HCT116 (cell line): ENCODE data around the gene ACTN1. TPM values are rescaled to one million over a fixed set of nuclear protein-coding genes. Genes with fewer than 3 reads are reported as not detected.

ENCODE experiments used
- ATAC-seq: fragments of 200-7000 bp; cut with Tn5 transposase; 2 replicates; pipeline ENCODE4 v1.9.1; 2020; ENCODE audit warnings: mild to moderate bottlenecking, moderate library complexity
- BruUV-seq: library from RNA; stranded (reverse); fragments of 400-500 nt; replicated peaks from 2 replicates; lab custom pipeline; 2021; lab: Mats Ljungman, UMichigan
- CTCF ChIA-PET: fragments of 300-600 bp; sonication (Branson Sonifier 250); formaldehyde crosslinking; loops from one replicate; lab custom pipeline; 2021; ENCODE audit warnings: antibody characterized with exemption; lab: Charles Lee
- POLR2A ChIA-PET: fragments of 300-600, 350-600 bp; sonication (Branson Sonifier 250); formaldehyde crosslinking; loops from one replicate; lab custom pipeline; 2021; ENCODE audit warnings: antibody characterized with exemption; lab: Charles Lee
- RAD21 ChIA-PET, 2 experiments: fragments of 300-600 bp; sonication (Branson Sonifier 250); formaldehyde crosslinking; loops; one replicate each; lab custom pipeline; 2023; ENCODE audit warnings: low total read pairs in 2 of 2; ENCODE audit not compliant: uncharacterized antibody in 2 of 2, unreplicated experiment in 2 of 2, low non-redundant PET in 1 of 2; lab: Charles Lee
- DNase-seq: peaks from one replicate; pipeline ENCODE4 v3.0.0-alpha.2; 2010; ENCODE audit warnings: low read depth, low spot score
- H2AFZ ChIP-seq: fragments of 200-600 bp; shearing (Covaris generic), sonication (generic); 2 replicates; pipeline ENCODE4 v1.6.1; 2017; ENCODE audit warnings: low read depth, mixed run types, mixed read lengths, antibody characterized with exemption, low read length; ENCODE audit not compliant: poor library complexity, severe bottlenecking
- H3K27ac ChIP-seq: 2 replicates; pipeline ENCODE4 v1.5.1; 2012; ENCODE audit warnings: low read depth, low read length
- H3K27me3 ChIP-seq: fragments of 200-600 bp; sonication (generic); 2 replicates; pipeline ENCODE4 v1.6.1; 2016; ENCODE audit warnings: mixed run types, low read length, mixed read lengths; ENCODE audit not compliant: insufficient read depth
- H3K36me3 ChIP-seq, 2 experiments: fragments of 200-500 bp in 1 of 2; fragments of 200-600 bp in 1 of 2; sonication (Bioruptor generic) in 1 of 2; sonication (generic) in 1 of 2; 2 replicates each; pipeline versions ENCODE4 v1.5.1 to v1.6.1; 2014 to 2016; ENCODE audit warnings: low read length in 2 of 2, inconsistent platforms in 1 of 2, mixed read lengths in 1 of 2, mixed run types in 1 of 2; ENCODE audit not compliant: insufficient read depth in 2 of 2, control insufficient read depth in 1 of 2
- H3K4me1 ChIP-seq, 2 experiments: fragments of 200-600 bp in 1 of 2; sonication (generic) in 1 of 2; 2 replicates each; pipeline versions ENCODE4 v1.5.1 to v1.6.1; 2012 to 2017; ENCODE audit warnings: low read length in 2 of 2, inconsistent platforms in 1 of 2, mild to moderate bottlenecking in 1 of 2, mixed read lengths in 1 of 2, mixed run types in 1 of 2, moderate library complexity in 1 of 2; ENCODE audit not compliant: insufficient read depth in 2 of 2, control insufficient read depth in 1 of 2
- H3K4me2 ChIP-seq: fragments of 200-600 bp; sonication (generic); 2 replicates; pipeline ENCODE4 v1.6.1; 2017; ENCODE audit warnings: mixed run types, low read length, mixed read lengths
- H3K4me3 ChIP-seq, 2 experiments: fragments of 200-600 bp in 1 of 2; sonication (generic) in 1 of 2; replicated peaks in 1 of 2; 2 replicates each; pipeline ENCODE4 v1.5.1; 2011 to 2016; ENCODE audit warnings: low read length in 2 of 2, control low read depth in 1 of 2, low read depth in 1 of 2, mild to moderate bottlenecking in 1 of 2, mixed read lengths in 1 of 2, mixed run types in 1 of 2
- H3K79me2 ChIP-seq: fragments of 200-600 bp; sonication (generic); 2 replicates; pipeline ENCODE4 v1.6.1; 2017; ENCODE audit warnings: mild to moderate bottlenecking, mixed run types, low read length, moderate library complexity, mixed read lengths; ENCODE audit not compliant: insufficient read depth
- H3K9ac ChIP-seq: fragments of 200-600 bp; sonication (generic); 2 replicates; pipeline ENCODE4 v1.6.1; 2016; ENCODE audit warnings: low read length, mixed read lengths
- H3K9me2 ChIP-seq: fragments of 200-600 bp; sonication (generic), shearing (Covaris generic); 2 replicates; pipeline ENCODE4 v1.6.1; 2017; ENCODE audit warnings: mixed run types, mild to moderate bottlenecking, moderate library complexity; ENCODE audit not compliant: insufficient read depth
- H3K9me3 ChIP-seq, 2 experiments: fragments of 200-500 bp in 1 of 2; fragments of 200-600 bp in 1 of 2; sonication (Bioruptor generic) in 1 of 2; sonication (generic) in 1 of 2; 2 replicates each; pipeline ENCODE4 v1.6.1; 2014 to 2017; ENCODE audit warnings: low read length in 2 of 2, mixed read lengths in 2 of 2, inconsistent platforms in 1 of 2, low read depth in 1 of 2, mild to moderate bottlenecking in 1 of 2, mixed run types in 1 of 2, moderate library complexity in 1 of 2; ENCODE audit not compliant: control insufficient read depth in 1 of 2, insufficient read depth in 1 of 2
- H4K20me1 ChIP-seq: fragments of 200-600 bp; sonication (generic), shearing (Covaris generic); 2 replicates; pipeline ENCODE4 v1.6.1; 2017; ENCODE audit warnings: mixed run types, mild to moderate bottlenecking, moderate library complexity; ENCODE audit not compliant: insufficient read depth
- CBX3 ChIP-seq: IDR thresholded peaks from 2 replicates; pipeline ENCODE4 v1.6.1; 2012; ENCODE audit warnings: low read depth
- CEBPB ChIP-seq: IDR thresholded peaks from 2 replicates; pipeline ENCODE4 v1.6.1; 2012; ENCODE audit warnings: low read depth
- ELF1 ChIP-seq: IDR thresholded peaks from 2 replicates; pipeline ENCODE4 v1.6.1; 2012; ENCODE audit warnings: low read depth, borderline replicate concordance
- EZH2 ChIP-seq: fragments of 200-600 bp; sonication (generic); IDR thresholded peaks from 2 replicates; pipeline ENCODE4 v1.6.1; 2017; ENCODE audit warnings: antibody characterized with exemption, mixed run types
- FOSL1 ChIP-seq: IDR thresholded peaks from 2 replicates; pipeline ENCODE4 v1.6.1; 2012; ENCODE audit warnings: low read depth
- JUND ChIP-seq: IDR thresholded peaks from 2 replicates; pipeline ENCODE4 v1.6.1; 2012
- POLR2A ChIP-seq: IDR thresholded peaks from 2 replicates; pipeline ENCODE4 v1.7.0; 2011; ENCODE audit warnings: borderline replicate concordance; ENCODE audit not compliant: insufficient read depth, insufficient read length; ENCODE audit errors: extremely low read depth
- POLR2AphosphoS5 ChIP-seq: IDR thresholded peaks from 2 replicates; pipeline ENCODE4 v1.6.1; 2011; ENCODE audit warnings: mild to moderate bottlenecking, low read depth, low read length, moderate library complexity
- RAD21 ChIP-seq: IDR thresholded peaks from 2 replicates; pipeline ENCODE4 v1.6.1; 2012; ENCODE audit warnings: low read depth, mild to moderate bottlenecking
- SIN3A ChIP-seq: IDR thresholded peaks from 2 replicates; pipeline ENCODE4 v1.6.1; 2012; ENCODE audit warnings: low read depth
- SP1 ChIP-seq: IDR thresholded peaks from 2 replicates; pipeline ENCODE4 v1.6.1; 2012; ENCODE audit warnings: low read depth
- SRF ChIP-seq: IDR thresholded peaks from 2 replicates; pipeline ENCODE4 v1.6.1; 2012; ENCODE audit warnings: low read depth
- TCF7L2 ChIP-seq: IDR thresholded peaks from 2 replicates; pipeline ENCODE4 v1.7.0; 2011; ENCODE audit warnings: borderline replicate concordance, inconsistent platforms; ENCODE audit not compliant: insufficient read depth, insufficient read length; ENCODE audit errors: extremely low read depth
- YY1 ChIP-seq: IDR thresholded peaks from 2 replicates; pipeline ENCODE4 v1.6.1; 2011; ENCODE audit warnings: low read length, low read depth, moderate library complexity, mild to moderate bottlenecking; ENCODE audit not compliant: insufficient replicate concordance; ENCODE audit errors: extremely low read depth
- ZFX ChIP-seq: fragments of 450-650 bp; IDR thresholded peaks from 2 replicates; pipeline ENCODE4 v1.6.1; 2017
- intact Hi-C: fragments of 100-400 bp; cut with micrococcal nuclease; formaldehyde crosslinking; loops from 2 replicates; pipeline ENCODE4 v1.10.0; 2022
- total RNA-seq: library from RNA; stranded (reverse); gene quantifications from one replicate; pipeline ENCODE4 v1.2.1, GENCODE V29; 2021; ENCODE audit not compliant: unreplicated experiment
- TF ChIP-seq, protein P1 (sequence below): IDR thresholded peaks from 2 replicates; pipeline ENCODE4 v1.6.1; 2012; ENCODE audit warnings: low read depth
- TF ChIP-seq, protein P2 (sequence below): IDR thresholded peaks from 2 replicates; pipeline ENCODE4 v1.6.1; 2012
- TF ChIP-seq, protein P3 (sequence below), 3 experiments: fragments of 200-600 bp in 1 of 3; sonication (generic) in 1 of 3; IDR thresholded peaks in 2 of 3; conservative IDR thresholded peaks in 1 of 3; 2 replicates each; pipeline ENCODE4 v1.5.1; 2012 to 2017; ENCODE audit warnings: low read depth in 2 of 3, low read length in 2 of 3, antibody characterized with exemption in 1 of 3, borderline replicate concordance in 1 of 3, control low read depth in 1 of 3, mild to moderate bottlenecking in 1 of 3, mixed read lengths in 1 of 3, mixed run types in 1 of 3, moderate library complexity in 1 of 3; ENCODE audit not compliant: insufficient read depth in 1 of 3
- TF ChIP-seq, protein P4 (sequence below): IDR thresholded peaks from 2 replicates; pipeline ENCODE4 v1.6.1; 2012

ACTN1 gene
- total RNA-seq, 1 experiment from 2014 or later, result 123 TPM

DNA sequence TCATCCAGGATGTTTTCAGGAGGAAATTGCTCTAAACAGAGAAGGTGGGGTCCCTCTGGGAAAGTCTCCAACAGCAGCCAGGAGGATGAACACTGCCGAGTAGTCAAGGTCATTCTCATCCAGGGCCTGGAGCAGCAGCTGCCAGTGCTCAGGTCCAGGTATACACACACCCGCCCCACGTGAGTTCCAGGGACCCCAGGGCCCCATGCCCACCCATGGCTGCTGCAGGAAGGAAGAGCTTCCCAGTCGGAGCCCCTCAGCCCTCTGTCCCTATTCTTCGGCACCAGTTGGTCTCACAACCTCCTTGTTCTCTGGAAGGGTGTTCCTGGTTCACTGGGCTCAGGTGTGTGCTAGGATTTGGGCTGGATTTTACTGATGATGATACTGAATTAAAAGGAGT is 72.7 kb downstream of the ACTN1 start (continued):
- TF ChIP-seq, protein P1, sequence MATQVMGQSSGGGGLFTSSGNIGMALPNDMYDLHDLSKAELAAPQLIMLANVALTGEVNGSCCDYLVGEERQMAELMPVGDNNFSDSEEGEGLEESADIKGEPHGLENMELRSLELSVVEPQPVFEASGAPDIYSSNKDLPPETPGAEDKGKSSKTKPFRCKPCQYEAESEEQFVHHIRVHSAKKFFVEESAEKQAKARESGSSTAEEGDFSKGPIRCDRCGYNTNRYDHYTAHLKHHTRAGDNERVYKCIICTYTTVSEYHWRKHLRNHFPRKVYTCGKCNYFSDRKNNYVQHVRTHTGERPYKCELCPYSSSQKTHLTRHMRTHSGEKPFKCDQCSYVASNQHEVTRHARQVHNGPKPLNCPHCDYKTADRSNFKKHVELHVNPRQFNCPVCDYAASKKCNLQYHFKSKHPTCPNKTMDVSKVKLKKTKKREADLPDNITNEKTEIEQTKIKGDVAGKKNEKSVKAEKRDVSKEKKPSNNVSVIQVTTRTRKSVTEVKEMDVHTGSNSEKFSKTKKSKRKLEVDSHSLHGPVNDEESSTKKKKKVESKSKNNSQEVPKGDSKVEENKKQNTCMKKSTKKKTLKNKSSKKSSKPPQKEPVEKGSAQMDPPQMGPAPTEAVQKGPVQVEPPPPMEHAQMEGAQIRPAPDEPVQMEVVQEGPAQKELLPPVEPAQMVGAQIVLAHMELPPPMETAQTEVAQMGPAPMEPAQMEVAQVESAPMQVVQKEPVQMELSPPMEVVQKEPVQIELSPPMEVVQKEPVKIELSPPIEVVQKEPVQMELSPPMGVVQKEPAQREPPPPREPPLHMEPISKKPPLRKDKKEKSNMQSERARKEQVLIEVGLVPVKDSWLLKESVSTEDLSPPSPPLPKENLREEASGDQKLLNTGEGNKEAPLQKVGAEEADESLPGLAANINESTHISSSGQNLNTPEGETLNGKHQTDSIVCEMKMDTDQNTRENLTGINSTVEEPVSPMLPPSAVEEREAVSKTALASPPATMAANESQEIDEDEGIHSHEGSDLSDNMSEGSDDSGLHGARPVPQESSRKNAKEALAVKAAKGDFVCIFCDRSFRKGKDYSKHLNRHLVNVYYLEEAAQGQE, result no peak
- TF ChIP-seq ZFX, result no peak
- no peak for TF ChIP-seq RAD21
- TF ChIP-seq, all 23 proteins: peak for 0

DNA sequence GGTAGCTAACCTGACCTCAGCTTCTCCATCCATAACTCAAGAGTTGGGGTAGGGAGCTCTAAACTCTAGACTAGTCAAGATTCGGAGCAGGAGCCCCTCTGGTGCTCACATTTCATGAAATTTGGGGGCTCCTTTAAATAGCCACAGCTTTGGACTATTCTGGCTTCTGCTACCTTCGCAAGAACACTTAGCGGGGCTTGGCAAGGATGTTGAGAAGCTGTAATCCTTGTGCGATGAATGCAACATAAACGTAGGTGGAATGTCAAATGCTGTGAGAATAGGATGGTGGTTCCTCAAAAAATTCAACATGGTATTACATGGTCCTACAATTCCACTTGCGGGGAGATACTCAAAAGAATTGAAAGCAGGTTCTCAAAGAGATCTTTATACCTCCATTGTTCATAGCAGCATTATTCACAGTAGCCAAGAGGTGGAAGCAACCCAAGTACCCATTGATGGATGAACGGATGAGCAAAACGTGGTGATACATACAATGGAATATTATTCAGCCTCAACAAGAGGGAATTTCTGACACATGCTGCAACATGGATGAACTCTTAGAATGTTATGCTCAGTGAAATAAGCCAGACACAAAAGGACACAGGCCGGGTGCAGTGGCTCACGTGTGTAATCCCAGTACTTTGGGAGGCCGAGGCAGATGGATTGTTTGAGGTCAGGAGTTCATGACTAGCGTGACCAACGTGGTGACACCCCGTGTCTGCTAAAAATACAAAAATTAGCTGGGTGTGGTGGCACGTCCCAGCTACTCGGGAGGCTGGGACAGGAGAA is 73.8 kb downstream of the ACTN1 start:
- no peaks in the 10 kb centered on the region for H3K9me2 ChIP-seq
- intact Hi-C loops, result no loop called here
- no peak overlapping the region for H3K27ac ChIP-seq
- POLR2A ChIA-PET, result no interaction called here
- ATAC-seq (no peak), DNase-seq (no peak)
- no TSS peak for BruUV-seq
- no peaks in the 10 kb centered on the region for H4K20me1 ChIP-seq
- H3K4me3 ChIP-seq, result no peak overlapping the region
- no peaks in the 10 kb centered on the region for H3K27me3 ChIP-seq
- H3K4me1 ChIP-seq, result no peaks in the 10 kb centered on the region
- RAD21 ChIA-PET, result no interaction called here
- H2AFZ ChIP-seq, result no peak overlapping the region
- no peak overlapping the region for H3K9ac ChIP-seq
- no peaks in the 10 kb centered on the region for H3K9me3 ChIP-seq
- H3K79me2 ChIP-seq, result no peaks in the 10 kb centered on the region; the same call in 1 of the 2 replicates
- peaks cover 8 to 29% of the 10 kb centered on the region in 2 experiments; a peak in 3 of 4 replicates for H3K36me3 ChIP-seq
- CTCF ChIA-PET, result no interaction called here
- H3K4me2 ChIP-seq, result no peak overlapping the region
- TF ChIP-seq, protein P2, sequence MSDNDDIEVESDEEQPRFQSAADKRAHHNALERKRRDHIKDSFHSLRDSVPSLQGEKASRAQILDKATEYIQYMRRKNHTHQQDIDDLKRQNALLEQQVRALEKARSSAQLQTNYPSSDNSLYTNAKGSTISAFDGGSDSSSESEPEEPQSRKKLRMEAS, result no peak
- no peak for TF ChIP-seq SIN3A
- TF ChIP-seq, protein P3, sequence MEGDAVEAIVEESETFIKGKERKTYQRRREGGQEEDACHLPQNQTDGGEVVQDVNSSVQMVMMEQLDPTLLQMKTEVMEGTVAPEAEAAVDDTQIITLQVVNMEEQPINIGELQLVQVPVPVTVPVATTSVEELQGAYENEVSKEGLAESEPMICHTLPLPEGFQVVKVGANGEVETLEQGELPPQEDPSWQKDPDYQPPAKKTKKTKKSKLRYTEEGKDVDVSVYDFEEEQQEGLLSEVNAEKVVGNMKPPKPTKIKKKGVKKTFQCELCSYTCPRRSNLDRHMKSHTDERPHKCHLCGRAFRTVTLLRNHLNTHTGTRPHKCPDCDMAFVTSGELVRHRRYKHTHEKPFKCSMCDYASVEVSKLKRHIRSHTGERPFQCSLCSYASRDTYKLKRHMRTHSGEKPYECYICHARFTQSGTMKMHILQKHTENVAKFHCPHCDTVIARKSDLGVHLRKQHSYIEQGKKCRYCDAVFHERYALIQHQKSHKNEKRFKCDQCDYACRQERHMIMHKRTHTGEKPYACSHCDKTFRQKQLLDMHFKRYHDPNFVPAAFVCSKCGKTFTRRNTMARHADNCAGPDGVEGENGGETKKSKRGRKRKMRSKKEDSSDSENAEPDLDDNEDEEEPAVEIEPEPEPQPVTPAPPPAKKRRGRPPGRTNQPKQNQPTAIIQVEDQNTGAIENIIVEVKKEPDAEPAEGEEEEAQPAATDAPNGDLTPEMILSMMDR (IDR thresholded peaks at IDR 0.05 in 2 of 3, conservative IDR thresholded peaks at IDR 0.05 in 1 of 3; ENCODE audit: borderline replicate concordance in 1 of 3, insufficient read depth in 1 of 3, low read depth in 2 of 3, low read length in 2 of 3), result no peak
- TF ChIP-seq SRF, result no peak
- no peak for TF ChIP-seq POLR2A
- no peak for TF ChIP-seq RAD21
- no peak for TF ChIP-seq JUND
- TF ChIP-seq TCF7L2, result no peak
- TF ChIP-seq SP1, result no peak
- no peak for TF ChIP-seq CBX3
- TF ChIP-seq ELF1, result no peak
- TF ChIP-seq ZFX, result no peak
- no peak for TF ChIP-seq EZH2
- TF ChIP-seq, protein P4, sequence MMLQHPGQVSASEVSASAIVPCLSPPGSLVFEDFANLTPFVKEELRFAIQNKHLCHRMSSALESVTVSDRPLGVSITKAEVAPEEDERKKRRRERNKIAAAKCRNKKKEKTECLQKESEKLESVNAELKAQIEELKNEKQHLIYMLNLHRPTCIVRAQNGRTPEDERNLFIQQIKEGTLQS, result no peak
- TF ChIP-seq CEBPB, result no peak
- TF ChIP-seq FOSL1, result no peak
- TF ChIP-seq POLR2AphosphoS5, result no peak
- no peak for TF ChIP-seq YY1
